ENCODE results near the gene MRPS25. TPM values are rescaled to one million over a fixed set of nuclear protein-coding genes. Genes with fewer than 3 reads are reported as not detected.

Gene MRPS25
- total and polyA plus RNA-seq, 4 donors, result 12.6 to 55.1 (median 42.9) TPM

GRCh38 chr3:15089201-15089600 is 24.1 kb upstream of the MRPS25 start:
- Histone ChIP-seq H3K27me3 (ENCODE audit: control insufficient read depth in 4 of 4, insufficient read depth in 4 of 4, low read length in 3 of 4) (no peaks in the 10 kb centered on the region), H3K9me3 (ENCODE audit: control insufficient read depth in 4 of 4, low read length in 3 of 4) (no peaks in the 10 kb centered on the region), H3K4me3 (ENCODE audit: low read depth in 1 of 3, low read length in 3 of 3) (no peak overlapping the region), H3K9ac (ENCODE audit: low read depth in 1 of 2, low read length in 2 of 2) (no peak overlapping the region), H3K27ac (ENCODE audit: low read depth in 1 of 2, low read length in 2 of 2) (no peak overlapping the region), H3K36me3 (ENCODE audit: control insufficient read depth in 4 of 4, insufficient read depth in 3 of 4, low read depth in 1 of 4, low read length in 3 of 4) (peaks cover 3 to 35% (median 32%) of the 10 kb centered on the region in 4 donors), H3K4me1 (ENCODE audit: control insufficient read depth in 4 of 4, insufficient read depth in 4 of 4, low read length in 3 of 4) (no peaks in the 10 kb centered on the region)
- no peak for DNase-seq (ENCODE audit: low spot score)
- 100% methylated on average over 1 of the region's 1 CpG for WGBS
- TF ChIP-seq HNF4G (IDR thresholded peaks at IDR 0.05) (no peak), JUND (IDR thresholded peaks at IDR 0.05) (no peak)

DNA sequence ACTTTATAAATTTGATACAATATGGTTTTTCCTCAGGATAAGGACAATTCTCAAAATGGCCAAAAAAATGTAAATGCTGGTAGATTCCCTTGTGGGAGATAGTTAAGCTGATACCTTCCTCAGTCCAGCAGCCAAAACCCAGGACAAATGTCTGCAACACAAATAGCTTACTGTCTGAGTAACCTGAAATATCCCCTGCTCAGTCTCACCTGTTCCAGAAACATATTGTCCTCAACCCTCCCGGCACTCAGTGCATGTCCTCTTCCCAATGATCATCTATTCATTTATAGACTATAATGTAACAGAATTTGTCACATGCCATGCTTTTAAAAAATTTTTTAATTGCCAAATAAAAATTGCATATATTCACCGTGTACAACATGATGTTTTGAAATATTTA is 21.6 kb upstream of the MRPS25 start:
- no peak for DNase-seq (ENCODE audit: low spot score)
- H3K27me3 ChIP-seq (ENCODE audit: control insufficient read depth in 4 of 4, insufficient read depth in 4 of 4, low read length in 3 of 4), result no peaks in the 10 kb centered on the region
- no peak for TF ChIP-seq NR2F2 (IDR thresholded peaks at IDR 0.05)
- no peak for TF ChIP-seq TAF1 (conservative IDR thresholded peaks at IDR 0.05)
- no peak for TF ChIP-seq YY1 (IDR thresholded peaks at IDR 0.05)
- no peak for TF ChIP-seq ATF3 (IDR thresholded peaks at IDR 0.05)
- TF ChIP-seq, protein P1, sequence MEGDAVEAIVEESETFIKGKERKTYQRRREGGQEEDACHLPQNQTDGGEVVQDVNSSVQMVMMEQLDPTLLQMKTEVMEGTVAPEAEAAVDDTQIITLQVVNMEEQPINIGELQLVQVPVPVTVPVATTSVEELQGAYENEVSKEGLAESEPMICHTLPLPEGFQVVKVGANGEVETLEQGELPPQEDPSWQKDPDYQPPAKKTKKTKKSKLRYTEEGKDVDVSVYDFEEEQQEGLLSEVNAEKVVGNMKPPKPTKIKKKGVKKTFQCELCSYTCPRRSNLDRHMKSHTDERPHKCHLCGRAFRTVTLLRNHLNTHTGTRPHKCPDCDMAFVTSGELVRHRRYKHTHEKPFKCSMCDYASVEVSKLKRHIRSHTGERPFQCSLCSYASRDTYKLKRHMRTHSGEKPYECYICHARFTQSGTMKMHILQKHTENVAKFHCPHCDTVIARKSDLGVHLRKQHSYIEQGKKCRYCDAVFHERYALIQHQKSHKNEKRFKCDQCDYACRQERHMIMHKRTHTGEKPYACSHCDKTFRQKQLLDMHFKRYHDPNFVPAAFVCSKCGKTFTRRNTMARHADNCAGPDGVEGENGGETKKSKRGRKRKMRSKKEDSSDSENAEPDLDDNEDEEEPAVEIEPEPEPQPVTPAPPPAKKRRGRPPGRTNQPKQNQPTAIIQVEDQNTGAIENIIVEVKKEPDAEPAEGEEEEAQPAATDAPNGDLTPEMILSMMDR (IDR thresholded peaks at IDR 0.05; ENCODE audit: low read depth, low read length, missing input control), result no peak
- TF ChIP-seq EGR1 (IDR thresholded peaks at IDR 0.05; ENCODE audit: low read depth in 2 of 2), result no peak
- TF ChIP-seq RAD21 (IDR thresholded peaks at IDR 0.05), result no peak
- TF ChIP-seq, protein P2, sequence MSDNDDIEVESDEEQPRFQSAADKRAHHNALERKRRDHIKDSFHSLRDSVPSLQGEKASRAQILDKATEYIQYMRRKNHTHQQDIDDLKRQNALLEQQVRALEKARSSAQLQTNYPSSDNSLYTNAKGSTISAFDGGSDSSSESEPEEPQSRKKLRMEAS (IDR thresholded peaks at IDR 0.05), result no peak
- TF ChIP-seq HNF4A (conservative IDR thresholded peaks at IDR 0.05), result no peak
- no peaks in the 10 kb centered on the region for H3K9me3 ChIP-seq (ENCODE audit: control insufficient read depth in 4 of 4, low read length in 3 of 4)
- H3K4me1 ChIP-seq (ENCODE audit: control insufficient read depth in 4 of 4, insufficient read depth in 4 of 4, low read length in 3 of 4), result no peaks in the 10 kb centered on the region
- no peak overlapping the region for H3K4me3 ChIP-seq (ENCODE audit: low read depth in 1 of 3, low read length in 3 of 3)
- no peak overlapping the region for H3K27ac ChIP-seq (ENCODE audit: low read depth in 1 of 2, low read length in 2 of 2)
- no peak overlapping the region for H3K9ac ChIP-seq (ENCODE audit: low read depth in 1 of 2, low read length in 2 of 2)
- H3K36me3 ChIP-seq (ENCODE audit: control insufficient read depth in 4 of 4, insufficient read depth in 3 of 4, low read depth in 1 of 4, low read length in 3 of 4), result peaks cover 7 to 54% (median 46%) of the 10 kb centered on the region in 4 donors
- 93% methylated on average over 2 of the region's 2 CpGs for WGBS

DNA sequence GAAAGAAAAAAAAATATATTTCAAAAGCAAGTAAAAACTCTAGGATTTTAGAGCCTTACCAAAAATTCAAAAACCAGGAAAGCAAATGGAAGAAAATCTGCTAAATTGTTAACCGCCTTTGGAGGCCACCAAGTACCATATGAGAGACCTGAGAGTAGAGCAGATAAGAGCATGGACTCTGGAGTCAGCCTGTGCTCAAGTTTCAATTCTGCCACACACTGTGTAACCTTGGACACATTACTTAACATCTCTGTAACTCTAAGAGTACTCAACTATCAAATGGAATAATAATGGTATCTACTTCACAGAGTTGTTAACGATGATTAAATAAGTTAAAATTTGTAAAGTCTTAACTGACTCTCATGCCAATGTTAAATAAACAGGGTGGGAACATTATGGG is 21.1 kb upstream of the MRPS25 start:
- DNase-seq (ENCODE audit: low spot score), result no peak

More for the DNA sequence above, 21.1 kb upstream of the MRPS25 start:
- Histone ChIP-seq H3K9me3 (ENCODE audit: control insufficient read depth in 4 of 4, low read length in 3 of 4) (no peaks in the 10 kb centered on the region), H3K9ac (ENCODE audit: low read depth in 1 of 2, low read length in 2 of 2) (no peak overlapping the region), H3K4me1 (ENCODE audit: control insufficient read depth in 4 of 4, insufficient read depth in 4 of 4, low read length in 3 of 4) (no peaks in the 10 kb centered on the region), H3K27ac (ENCODE audit: low read depth in 1 of 2, low read length in 2 of 2) (no peak overlapping the region), H3K36me3 (ENCODE audit: control insufficient read depth in 4 of 4, insufficient read depth in 3 of 4, low read depth in 1 of 4, low read length in 3 of 4) (peaks cover 11 to 54% (median 49%) of the 10 kb centered on the region in 4 donors), H3K4me3 (ENCODE audit: low read depth in 1 of 3, low read length in 3 of 3) (no peak overlapping the region), H3K27me3 (ENCODE audit: control insufficient read depth in 4 of 4, insufficient read depth in 4 of 4, low read length in 3 of 4) (no peaks in the 10 kb centered on the region)
- 99% methylated on average over 2 of the region's 2 CpGs for WGBS
- TF ChIP-seq YY1 (IDR thresholded peaks at IDR 0.05) (no peak), EGR1 (IDR thresholded peaks at IDR 0.05; ENCODE audit: low read depth in 2 of 2) (no peak), TAF1 (conservative IDR thresholded peaks at IDR 0.05) (no peak), ATF3 (IDR thresholded peaks at IDR 0.05) (no peak)

Measured in liver (tissue), 9 donors.